ENCODE measurements around the gene BIK.

DNA sequence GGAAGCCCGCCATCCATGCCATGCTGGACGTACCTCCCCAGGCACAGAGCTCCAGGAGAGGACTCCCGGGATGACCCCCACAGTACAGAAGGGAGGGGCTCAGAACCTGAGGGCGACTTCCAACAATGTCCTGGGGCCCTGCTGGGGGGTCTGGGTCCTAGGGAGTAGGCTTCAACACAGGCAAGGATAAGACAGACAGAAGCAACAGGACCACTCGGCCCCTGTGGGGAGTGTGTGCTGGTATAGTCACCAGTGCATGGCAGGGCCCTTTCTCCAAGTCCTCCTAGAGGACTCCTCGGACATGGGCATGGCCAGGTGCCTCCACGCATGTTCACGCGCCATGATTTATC, 59.6 kb downstream of the BIK start:
- TF ChIP-seq, protein P1, sequence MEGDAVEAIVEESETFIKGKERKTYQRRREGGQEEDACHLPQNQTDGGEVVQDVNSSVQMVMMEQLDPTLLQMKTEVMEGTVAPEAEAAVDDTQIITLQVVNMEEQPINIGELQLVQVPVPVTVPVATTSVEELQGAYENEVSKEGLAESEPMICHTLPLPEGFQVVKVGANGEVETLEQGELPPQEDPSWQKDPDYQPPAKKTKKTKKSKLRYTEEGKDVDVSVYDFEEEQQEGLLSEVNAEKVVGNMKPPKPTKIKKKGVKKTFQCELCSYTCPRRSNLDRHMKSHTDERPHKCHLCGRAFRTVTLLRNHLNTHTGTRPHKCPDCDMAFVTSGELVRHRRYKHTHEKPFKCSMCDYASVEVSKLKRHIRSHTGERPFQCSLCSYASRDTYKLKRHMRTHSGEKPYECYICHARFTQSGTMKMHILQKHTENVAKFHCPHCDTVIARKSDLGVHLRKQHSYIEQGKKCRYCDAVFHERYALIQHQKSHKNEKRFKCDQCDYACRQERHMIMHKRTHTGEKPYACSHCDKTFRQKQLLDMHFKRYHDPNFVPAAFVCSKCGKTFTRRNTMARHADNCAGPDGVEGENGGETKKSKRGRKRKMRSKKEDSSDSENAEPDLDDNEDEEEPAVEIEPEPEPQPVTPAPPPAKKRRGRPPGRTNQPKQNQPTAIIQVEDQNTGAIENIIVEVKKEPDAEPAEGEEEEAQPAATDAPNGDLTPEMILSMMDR (IDR thresholded peaks at IDR 0.05): no peak
- no peak for TF ChIP-seq POLR2A (IDR thresholded peaks at IDR 0.05)
